ENCODE measurements around the gene DNASE2B. TPM values are rescaled to one million over a fixed set of nuclear protein-coding genes. Genes with fewer than 3 reads are reported as not detected.

Gene DNASE2B, protein sequence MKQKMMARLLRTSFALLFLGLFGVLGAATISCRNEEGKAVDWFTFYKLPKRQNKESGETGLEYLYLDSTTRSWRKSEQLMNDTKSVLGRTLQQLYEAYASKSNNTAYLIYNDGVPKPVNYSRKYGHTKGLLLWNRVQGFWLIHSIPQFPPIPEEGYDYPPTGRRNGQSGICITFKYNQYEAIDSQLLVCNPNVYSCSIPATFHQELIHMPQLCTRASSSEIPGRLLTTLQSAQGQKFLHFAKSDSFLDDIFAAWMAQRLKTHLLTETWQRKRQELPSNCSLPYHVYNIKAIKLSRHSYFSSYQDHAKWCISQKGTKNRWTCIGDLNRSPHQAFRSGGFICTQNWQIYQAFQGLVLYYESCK
- total RNA-seq (2022; extraction: Qiagen RNA extraction), result not detected in 5 replicates

DNA sequence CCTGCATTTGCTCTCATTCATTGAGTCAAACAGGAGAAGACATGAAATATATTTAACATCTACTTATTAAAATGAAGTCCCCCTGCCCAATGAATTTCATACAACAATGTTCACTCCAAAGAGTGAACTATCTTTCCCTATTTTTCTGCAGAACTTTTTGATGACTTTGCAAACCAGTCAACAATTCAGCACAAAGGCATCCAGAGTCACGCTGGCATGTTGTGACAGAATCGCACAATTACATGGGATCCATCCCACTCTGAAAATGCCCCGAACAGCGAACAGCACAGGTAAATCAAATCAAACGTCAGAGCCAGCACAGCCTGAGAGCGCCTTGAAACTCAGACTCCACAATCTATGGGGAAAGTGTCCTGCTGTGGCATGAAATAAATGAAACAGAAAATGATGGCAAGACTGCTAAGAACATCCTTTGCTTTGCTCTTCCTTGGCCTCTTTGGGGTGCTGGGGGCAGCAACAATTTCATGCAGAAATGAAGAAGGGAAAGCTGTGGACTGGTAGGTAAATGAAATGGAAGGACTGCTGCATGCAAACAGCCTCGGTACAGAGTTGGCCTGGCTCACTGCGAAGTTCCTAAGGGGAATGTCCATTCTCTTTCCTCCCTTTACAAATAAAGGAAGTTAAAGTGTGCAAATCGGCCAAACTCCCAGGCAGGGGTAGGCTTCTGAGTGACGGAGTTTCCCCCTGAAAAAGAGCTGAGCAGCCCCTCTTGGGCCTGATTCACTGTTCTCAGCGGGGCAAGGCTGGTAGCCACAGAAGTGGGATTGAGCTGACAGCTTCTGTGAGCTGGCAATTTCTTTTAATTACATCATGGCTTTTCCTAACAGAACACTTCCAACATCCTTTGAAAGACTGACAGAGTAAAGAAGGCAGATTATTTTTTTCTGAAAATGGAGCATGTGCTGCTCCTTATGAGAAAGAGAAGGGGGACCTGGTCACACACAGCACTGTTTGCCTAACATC lies at the start of gene DNASE2B:
TSS of gene DNASE2B (plus strand) at position 310 of the 981 bp plus-strand sequence. CDS start at position 391, 81 bp downstream.

Other genes starting within 250 kb of the DNASE2B start
- gene SAMD13, start 96.8 kb upstream of the DNASE2B start, total RNA-seq (2022; extraction: Qiagen RNA extraction), result 0.22 to 0.65 TPM (median 0.40 TPM) in 5 replicates
- 27.7 to 35.2 TPM (median 30.6 TPM) in 5 replicates for gene RPF1, start 80.8 kb downstream of the DNASE2B start, total RNA-seq (2022; extraction: Qiagen RNA extraction)
- gene SPATA1, start 107.9 kb downstream of the DNASE2B start, total RNA-seq (2022; extraction: Qiagen RNA extraction), result 0.32 to 1.1 TPM (median 0.62 TPM) in 5 replicates
- 176 to 210 TPM (median 177 TPM) in 5 replicates for gene GNG5, start 108.1 kb downstream of the DNASE2B start, total RNA-seq (2022; extraction: Qiagen RNA extraction)
- 5.1 to 6.6 TPM (median 5.8 TPM) in 5 replicates for gene CTBS, start 176.0 kb downstream of the DNASE2B start, total RNA-seq (2022; extraction: Qiagen RNA extraction)

Data from A549 treated with CORT108297 at 1 μM for 4 hours (cell line).